ENCODE data around the gene LMAN1L. TPM values are rescaled to one million over a fixed set of nuclear protein-coding genes. Genes with fewer than 3 reads are reported as not detected.
A peak's percentile ranks its signal among the peaks of the same experiment; 100 is the strongest.

The LMAN1L gene
- total and polyA plus RNA-seq, 10 donors, result 2.4 to 164 (median 81.2) TPM

GRCh38 chr15:74817370-74817737 lies 4.7 kb downstream of the LMAN1L start:
- Histone ChIP-seq H3K27me3 (replicated peaks in 1 of 7) (peaks cover 0 to 15% (median 0%) of the 10 kb centered on the region in 7 donors), H3K27ac (peak overlapping the region in 7 of 8 donors; percentile 46 to 86 (median 82)), H3K9me3 (no peaks in the 10 kb centered on the region), H3K4me1 (peaks cover 6 to 76% (median 48%) of the 10 kb centered on the region in 6 donors), H3K36me3 (no peaks in the 10 kb centered on the region), H3K4me3 (peak overlapping the region in 5 of 8 donors; percentile 27 to 63 (median 38))
- intact Hi-C loops (cut with DNase I; ENCODE audit: low total_unique reads), result no loop called here
- WGBS, 5 donors, result 43 to 65% (median 44%) methylated on average over 7 to 9 of the region's 9 CpGs
- TF ChIP-seq POLR2A (IDR thresholded peaks at IDR 0.05) (no peak), POLR2AphosphoS5 (IDR thresholded peaks at IDR 0.05) (peak; percentile 64 to 83 (median 82)), CTCF (IDR thresholded peaks at IDR 0.05 in 8 of 11, conservative IDR thresholded peaks at IDR 0.05 in 3 of 11) (peak in 1 of 11 experiments; percentile 16)
- DNase-seq, result no peak

- Histone ChIP-seq H3K4me1 (peaks cover 5 to 69% (median 42%) of the 10 kb centered on the region in 6 donors), H3K9me3 (no peaks in the 10 kb centered on the region), H3K27ac (no peak overlapping the region), H3K27me3 (replicated peaks in 1 of 7) (peaks cover 0 to 15% (median 0%) of the 10 kb centered on the region in 7 donors), H3K36me3 (no peaks in the 10 kb centered on the region), H3K4me3 (no peak overlapping the region)
- DNase-seq, result no peak
- intact Hi-C loops (cut with DNase I; ENCODE audit: low total_unique reads), result no loop called here
- TF ChIP-seq POLR2AphosphoS5 (IDR thresholded peaks at IDR 0.05) (peak in 1 of 3 donors; percentile 4), CTCF (IDR thresholded peaks at IDR 0.05 in 8 of 11, conservative IDR thresholded peaks at IDR 0.05 in 3 of 11) (no peak)
- WGBS, 5 donors, result 88 to 95% (median 93%) methylated on average over 4 to 5 of the region's 5 CpGs
These were observed 7.4 kb downstream of the LMAN1L start for GRCh38 chr15:74820056-74820455.

- WGBS, 5 donors, result 57 to 76% (median 63%) methylated on average over 10 to 11 of the region's 11 CpGs
- no peak for DNase-seq
- H3K36me3 ChIP-seq, result no peaks in the 10 kb centered on the region
- peaks cover 0 to 66% (median 35%) of the 10 kb centered on the region in 6 donors for H3K4me1 ChIP-seq
- H3K27me3 ChIP-seq (replicated peaks in 1 of 7), result peaks cover 0 to 26% (median 2%) of the 10 kb centered on the region in 7 donors
- intact Hi-C loops (cut with DNase I; ENCODE audit: low total_unique reads), result no loop called here
- H3K9me3 ChIP-seq, result no peaks in the 10 kb centered on the region
- H3K27ac ChIP-seq, result peak overlapping the region in 1 of 8 donors; percentile 24
- H3K4me3 ChIP-seq, result peak overlapping the region in 1 of 8 donors; percentile 26
- no peak for TF ChIP-seq POLR2A (IDR thresholded peaks at IDR 0.05)
- no peak for TF ChIP-seq CTCF (IDR thresholded peaks at IDR 0.05 in 8 of 11, conservative IDR thresholded peaks at IDR 0.05 in 3 of 11)
- no peak for TF ChIP-seq POLR2AphosphoS5 (IDR thresholded peaks at IDR 0.05)
These were observed 8.6 kb downstream of the LMAN1L start for GRCh38 chr15:74821091-74821789.

GRCh38 chr15:74821790-74822158 lies 9.1 kb downstream of the LMAN1L start:
- TF ChIP-seq POLR2AphosphoS5 (IDR thresholded peaks at IDR 0.05) (no peak), CTCF (IDR thresholded peaks at IDR 0.05 in 8 of 11, conservative IDR thresholded peaks at IDR 0.05 in 3 of 11) (no peak), POLR2A (IDR thresholded peaks at IDR 0.05) (no peak)
- Histone ChIP-seq H3K36me3 (no peaks in the 10 kb centered on the region), H3K27me3 (replicated peaks in 1 of 7) (peaks cover 0 to 31% (median 7%) of the 10 kb centered on the region in 7 donors), H3K4me1 (peaks cover 0 to 66% (median 38%) of the 10 kb centered on the region in 6 donors), H3K27ac (no peak overlapping the region), H3K9me3 (no peaks in the 10 kb centered on the region), H3K4me3 (no peak overlapping the region)
- 83 to 90% (median 83%) methylated on average over 7 of the region's 7 CpGs for WGBS, 5 donors
- intact Hi-C loops (cut with DNase I; ENCODE audit: low total_unique reads), result no loop called here
- DNase-seq, result no peak
